Superior temporal gyrus (tissue), 1 donor: Measurements from ENCODE around the gene STX1B.

ENCODE experiments used
- DNase-seq: peaks from one replicate; pipeline ENCODE4 v3.0.0-alpha.2; 2016; ENCODE audit errors: extremely low spot score

The STX1B gene

DNA sequence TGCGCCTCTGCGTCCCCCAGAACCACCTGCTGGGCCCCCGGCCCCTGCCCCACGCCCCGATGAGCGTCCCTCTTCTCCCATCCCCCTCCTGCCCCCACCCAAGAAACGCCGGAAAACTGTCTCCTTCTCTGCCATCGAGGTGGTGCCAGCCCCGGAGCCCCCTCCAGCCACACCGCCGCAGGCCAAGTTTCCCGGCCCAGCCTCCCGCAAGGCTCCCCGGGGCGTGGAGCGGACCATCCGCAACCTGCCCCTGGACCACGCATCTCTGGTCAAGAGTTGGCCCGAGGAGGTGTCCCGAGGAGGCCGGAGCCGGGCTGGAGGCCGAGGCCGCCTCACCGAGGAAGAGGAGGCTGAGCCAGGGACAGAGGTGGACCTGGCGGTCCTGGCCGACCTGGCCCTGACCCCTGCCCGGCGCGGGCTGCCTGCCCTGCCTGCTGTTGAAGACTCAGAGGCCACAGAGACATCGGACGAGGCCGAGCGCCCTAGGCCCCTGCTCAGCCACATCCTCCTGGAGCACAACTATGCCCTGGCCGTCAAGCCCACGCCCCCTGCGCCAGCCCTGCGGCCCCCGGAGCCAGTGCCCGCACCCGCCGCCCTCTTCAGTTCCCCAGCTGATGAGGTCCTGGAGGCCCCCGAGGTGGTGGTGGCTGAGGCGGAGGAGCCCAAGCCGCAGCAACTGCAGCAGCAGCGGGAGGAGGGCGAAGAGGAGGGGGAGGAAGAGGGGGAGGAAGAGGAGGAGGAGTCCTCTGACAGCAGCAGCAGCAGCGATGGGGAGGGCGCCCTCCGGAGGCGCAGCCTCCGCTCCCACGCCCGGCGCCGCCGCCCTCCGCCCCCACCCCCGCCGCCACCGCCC, 31.0 kb downstream of the STX1B start:
- DNase-seq = no peak

DNA sequence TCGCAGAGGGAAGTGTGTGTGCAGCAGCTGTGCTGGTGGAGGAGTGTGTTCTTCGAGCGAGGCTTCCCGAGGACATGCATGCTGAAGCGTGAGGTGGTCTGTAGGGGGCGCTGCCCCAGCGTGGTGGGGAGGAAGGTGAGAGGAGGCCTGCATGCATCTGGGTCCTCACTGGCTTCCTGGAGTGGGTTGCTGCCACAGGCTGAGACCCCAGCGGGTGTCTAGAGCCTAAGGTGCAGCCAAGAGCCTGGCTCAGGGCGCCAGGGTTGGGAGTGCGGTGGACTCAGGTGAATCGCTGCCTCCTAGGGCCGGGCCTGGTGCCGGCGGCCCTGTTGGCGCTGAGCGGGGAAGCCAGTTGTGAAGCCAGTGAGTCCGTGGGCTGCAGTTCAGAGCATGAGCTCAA, 32.9 kb downstream of the STX1B start:
- no peak for DNase-seq

DNA sequence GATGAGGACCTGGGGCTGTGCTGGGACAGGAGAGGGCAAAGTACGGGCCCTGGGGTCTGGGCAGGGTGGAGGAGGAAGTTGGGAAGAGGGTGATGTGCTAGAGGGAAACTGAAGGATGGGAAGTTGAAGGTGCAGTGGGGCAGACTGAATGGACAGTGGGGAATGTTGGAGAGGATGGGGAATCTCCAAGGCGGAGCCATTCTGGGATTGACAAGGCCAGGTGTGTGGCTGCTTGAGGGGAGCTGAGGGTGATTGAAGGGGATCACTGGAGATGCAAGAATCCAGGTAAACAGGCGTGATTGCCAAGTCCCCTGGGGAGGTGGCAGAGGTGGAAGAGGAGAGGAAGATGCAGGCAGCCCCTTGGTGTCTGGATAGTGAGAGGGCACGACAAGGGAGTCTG, 34.0 kb downstream of the STX1B start:
- no peak for DNase-seq

GRCh38 chr16:30974348-30974747, 36.1 kb downstream of the STX1B start:
- no peak for DNase-seq

GRCh38 chr16:30972872-30973271, 37.6 kb downstream of the STX1B start:
- no peak for DNase-seq

GRCh38 chr16:30971298-30971697, 39.1 kb downstream of the STX1B start:
- no peak for DNase-seq

DNA sequence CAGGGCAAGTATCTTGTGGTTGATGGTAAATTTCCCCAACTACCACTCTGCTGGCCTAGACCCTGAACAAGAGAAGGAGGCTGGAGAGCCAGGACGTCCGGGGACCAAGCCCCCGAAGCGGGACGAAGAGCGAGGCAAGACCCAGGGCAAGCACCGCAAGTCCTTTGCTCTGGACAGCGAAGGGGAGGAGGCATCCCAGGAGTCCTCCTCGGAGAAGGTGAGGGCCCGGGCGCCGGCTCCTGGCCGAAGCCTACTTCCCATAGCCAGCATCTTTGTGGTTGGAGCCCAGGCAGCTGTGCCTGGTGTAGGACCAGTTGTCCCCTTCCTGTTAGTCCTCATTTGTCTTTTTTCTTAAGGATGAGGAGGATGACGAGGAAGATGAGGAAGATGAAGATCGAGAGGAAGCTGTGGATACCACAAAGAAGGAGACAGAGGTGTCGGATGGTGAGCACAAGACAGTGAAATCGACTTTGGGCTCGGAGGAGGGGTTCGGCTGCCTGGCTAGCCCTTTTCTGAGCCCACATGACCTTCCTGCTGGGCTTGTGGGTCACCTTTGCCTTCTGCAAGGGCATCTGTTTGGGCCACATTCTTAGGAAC, 41.1 kb downstream of the STX1B start:
- no peak for DNase-seq

DNA sequence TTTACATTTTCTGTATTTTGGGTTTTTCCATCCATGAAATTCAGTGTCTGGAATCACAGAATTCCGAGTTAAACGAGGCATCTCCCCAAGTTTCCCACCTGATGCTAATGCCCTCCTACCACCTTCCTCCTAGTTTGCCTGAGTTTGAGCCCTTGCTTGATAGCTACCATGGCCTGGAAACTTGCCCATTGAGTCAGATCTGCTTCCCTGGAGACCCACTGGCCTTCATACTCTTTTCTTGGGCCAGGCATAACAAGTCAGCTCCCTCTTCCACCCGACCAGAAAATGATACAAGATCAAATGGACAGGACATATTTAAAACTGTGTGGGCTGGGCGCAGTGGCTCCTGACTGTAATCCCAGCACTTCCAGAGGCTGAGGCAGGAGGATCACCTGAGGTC, 42.6 kb downstream of the STX1B start:
- no peak for DNase-seq

DNA sequence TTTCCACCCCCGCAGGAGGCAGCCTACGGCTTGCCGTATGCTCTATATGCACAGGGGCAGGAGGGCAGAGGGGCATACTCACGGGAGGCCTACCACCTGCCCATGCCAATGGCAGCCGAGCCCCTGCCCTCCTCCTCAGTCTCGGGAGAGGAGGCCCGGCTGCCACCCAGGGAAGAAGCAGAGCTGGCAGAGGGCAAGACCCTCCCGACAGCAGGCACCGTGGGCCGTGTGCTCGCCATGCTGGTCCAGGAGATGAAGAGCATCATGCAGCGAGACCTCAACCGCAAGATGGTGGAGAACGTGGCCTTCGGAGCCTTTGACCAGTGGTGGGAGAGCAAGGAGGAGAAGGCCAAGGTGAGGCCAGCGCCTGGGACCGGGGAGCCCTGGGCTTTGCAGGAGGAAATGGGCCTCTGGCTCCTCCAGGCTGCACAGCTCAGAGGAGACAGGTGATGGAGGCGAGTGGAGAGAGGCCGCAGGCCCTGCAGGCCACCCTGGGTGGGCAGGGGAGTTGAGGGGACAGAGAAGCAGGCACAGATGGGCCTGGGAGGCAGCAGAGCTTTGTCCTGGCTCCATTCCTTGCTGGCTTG, 44.3 kb downstream of the STX1B start:
- no peak for DNase-seq

- no peak for DNase-seq
Measured at GRCh38 chr16:30965436-30965835, 45.0 kb downstream of the STX1B start.

- no peak for DNase-seq
Measured at GRCh38 chr16:30964574-30965226, 45.7 kb downstream of the STX1B start.

- no peak for DNase-seq
Measured at GRCh38 chr16:30963925-30964511, 46.4 kb downstream of the STX1B start.

DNA sequence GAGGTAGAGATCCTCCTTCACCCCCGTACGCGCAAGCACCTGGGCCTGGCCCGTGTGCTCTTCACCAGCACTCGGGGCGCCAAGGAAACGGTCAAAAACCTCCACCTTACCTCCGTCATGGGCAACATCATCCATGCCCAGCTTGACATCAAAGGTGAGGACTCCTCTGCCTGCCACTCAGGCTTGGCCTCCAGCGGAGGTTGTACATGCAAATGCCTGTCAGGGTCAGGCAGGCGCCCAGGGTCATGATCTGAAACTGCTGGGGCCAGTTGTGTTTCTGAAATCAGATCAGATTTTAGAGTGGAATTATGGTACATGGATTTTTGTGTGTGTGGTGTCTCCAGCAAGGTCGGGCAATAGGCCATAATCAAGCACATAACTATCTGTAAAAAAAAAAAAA, 49.1 kb downstream of the STX1B start:
- no peak for DNase-seq

DNA sequence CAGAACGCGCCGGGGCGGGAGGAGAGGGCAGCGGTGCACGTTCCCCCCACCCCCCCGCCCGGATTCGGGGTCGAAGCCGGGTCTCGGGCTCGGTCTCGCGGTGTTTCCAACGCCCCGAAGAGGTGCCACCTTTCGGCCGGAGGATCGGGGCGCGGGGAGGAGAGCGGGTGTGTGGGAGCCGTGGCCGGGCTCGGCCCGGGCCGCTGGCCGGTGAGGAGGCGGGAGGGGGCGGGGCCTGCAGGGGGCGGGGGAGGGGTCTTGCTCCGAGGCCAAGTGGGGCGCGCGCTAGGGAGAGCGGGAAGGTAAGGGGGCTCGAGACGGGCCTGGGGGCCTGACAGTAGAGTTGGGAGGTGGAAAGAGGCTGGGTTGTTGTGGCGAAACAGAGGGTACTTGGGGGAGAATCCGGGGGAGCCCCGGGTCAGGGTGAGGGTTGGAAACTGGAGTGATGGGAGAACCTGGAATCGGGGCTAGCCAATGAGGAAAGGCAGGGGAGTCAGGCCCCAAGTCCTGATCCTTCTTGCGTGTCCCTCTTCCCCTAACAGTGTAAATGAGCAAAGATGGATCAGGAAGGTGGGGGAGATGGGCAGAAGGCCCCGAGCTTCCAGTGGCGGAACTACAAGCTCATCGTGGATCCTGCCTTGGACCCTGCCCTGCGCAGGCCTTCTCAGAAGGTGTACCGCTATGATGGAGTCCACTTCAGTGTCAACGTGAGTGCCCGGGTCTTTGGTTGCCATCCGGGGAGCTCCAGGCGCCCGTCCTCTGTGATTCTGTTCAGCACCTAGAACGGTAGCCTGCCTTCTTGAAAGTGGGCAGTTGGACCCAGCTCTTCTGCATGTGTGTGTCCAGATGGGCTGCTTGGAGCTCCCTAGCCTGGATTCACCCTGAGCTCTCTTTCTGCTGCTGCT, 52.0 kb downstream of the STX1B start:
- DNase-seq = no peak

DNA sequence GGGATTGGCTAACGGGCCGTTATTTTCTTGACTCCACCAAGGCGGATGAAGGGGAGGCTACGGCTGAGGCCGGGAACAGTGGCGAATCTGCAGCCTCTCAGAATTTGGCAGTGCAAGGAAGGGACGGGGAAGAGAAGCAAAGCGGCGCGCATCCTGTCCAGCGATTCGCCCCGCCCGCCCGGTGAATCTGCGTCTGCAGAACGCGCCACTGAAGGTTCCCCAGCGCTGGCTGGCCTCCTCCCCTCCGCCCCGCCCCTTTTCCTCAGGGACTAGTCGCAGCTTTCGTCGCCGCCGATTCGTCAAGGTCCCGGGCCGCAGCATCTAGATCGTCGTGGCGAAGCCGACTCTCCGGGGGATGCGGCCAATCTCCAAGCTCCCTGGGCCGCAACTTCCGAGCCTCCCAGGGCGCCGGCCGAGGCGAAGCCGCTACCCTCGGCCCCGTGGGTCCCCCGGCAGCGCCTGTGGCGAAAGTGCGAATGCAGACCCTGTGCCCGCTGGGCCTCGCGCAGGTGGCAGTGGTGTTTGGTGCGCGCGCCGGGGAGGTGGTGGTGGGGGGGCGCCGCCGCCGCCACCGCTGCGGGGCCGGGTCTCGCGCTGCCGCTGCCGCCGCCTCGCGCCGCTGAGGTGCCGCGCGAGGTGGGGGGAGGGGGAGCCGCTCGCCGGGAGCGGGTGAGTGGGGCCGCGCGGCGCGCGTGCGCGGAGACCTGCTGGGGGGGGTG, 52.8 kb downstream of the STX1B start, which contains the start of gene SETD1A:
SETD1A (plus strand) TSS at position 299 of the 719 bp plus-strand sequence. CDS start 978 bp downstream, outside the sequence.
- peak; percentile 90 for DNase-seq

- DNase-seq = no peak
Measured at GRCh38 chr16:30956601-30957455, 53.6 kb downstream of the STX1B start.

GRCh38 chr16:30954993-30955392, 55.4 kb downstream of the STX1B start:
- DNase-seq = no peak

GRCh38 chr16:30953511-30954124, 56.8 kb downstream of the STX1B start:
- peak; percentile 88 for DNase-seq

- DNase-seq = no peak
Measured at GRCh38 chr16:30953111-30953510, 57.3 kb downstream of the STX1B start.
